GM12891 (cell line): ENCODE data around the gene C3orf20.

ENCODE experiments used
- PAX5 ChIP-seq: IDR thresholded peaks from 2 replicates; pipeline ENCODE4 v1.6.1; 2011; ENCODE audit warnings: low read length, moderate library complexity, mild to moderate bottlenecking; ENCODE audit not compliant: insufficient read depth, severe bottlenecking
- POLR2A ChIP-seq: IDR thresholded peaks from 2 replicates; pipeline ENCODE4 v1.6.1; 2011; ENCODE audit warnings: low read depth, low read length, control low read depth
- POLR2AphosphoS5 ChIP-seq: IDR thresholded peaks from 2 replicates; pipeline ENCODE4 v1.6.1; 2011; ENCODE audit warnings: low read depth, low read length, control low read depth
- POU2F2 ChIP-seq: IDR thresholded peaks from 2 replicates; pipeline ENCODE4 v1.6.1; 2011; ENCODE audit warnings: low read depth, mild to moderate bottlenecking, control low read depth, low read length, moderate library complexity
- TAF1 ChIP-seq: IDR thresholded peaks from 2 replicates; pipeline ENCODE4 v1.6.1; 2011; ENCODE audit warnings: low read depth, low read length, control low read depth

DNA sequence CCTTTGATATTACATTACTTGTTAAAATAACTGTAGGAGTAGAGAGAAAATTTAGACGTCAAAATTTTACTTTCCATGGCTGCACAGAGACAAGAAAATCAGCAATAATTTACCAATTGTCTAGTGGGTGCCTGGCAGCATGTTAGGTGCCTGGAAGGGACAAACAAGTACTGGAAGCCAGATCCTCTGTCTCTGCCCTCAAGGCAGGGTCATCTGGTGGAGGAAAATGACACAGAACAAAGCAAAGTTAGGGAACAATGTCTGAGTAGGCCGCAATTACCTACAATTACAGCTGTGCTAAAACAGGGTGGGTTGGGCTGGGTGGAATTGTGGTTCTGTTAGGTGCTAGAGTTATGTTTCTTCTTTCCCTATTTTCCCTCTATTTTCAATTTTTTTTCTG is 16.0 kb upstream of the C3orf20 start:
- no peak for TF ChIP-seq POLR2AphosphoS5
- no peak for TF ChIP-seq TAF1
- TF ChIP-seq POLR2A, result no peak
- TF ChIP-seq PAX5, result no peak
- no peak for TF ChIP-seq POU2F2
